HepG2 (cell line): Measurements from ENCODE around the gene BCAS1. TPM values are rescaled to one million over a fixed set of nuclear protein-coding genes. Genes with fewer than 3 reads are reported as not detected.

Experiments
- CHD4 ChIP-seq: fragments of 200-600 bp; sonication (generic); IDR thresholded peaks from 2 replicates; pipeline ENCODE4 v1.7.0; 2017; ENCODE audit warnings: mild to moderate bottlenecking, low read length, borderline replicate concordance
- ELF4 ChIP-seq: sonication (generic); formaldehyde crosslinking; IDR thresholded peaks from 2 replicates; pipeline ENCODE4 v1.5.0; 2020; ENCODE audit warnings: missing genetic modification reagents, mild to moderate bottlenecking, moderate library complexity, borderline replicate concordance
- HOXA5 ChIP-seq: sonication (generic); formaldehyde crosslinking; IDR thresholded peaks from 2 replicates; pipeline ENCODE4 v1.4.0; 2020; ENCODE audit warnings: missing genetic modification reagents
- NAIF1 ChIP-seq: sonication (generic); formaldehyde crosslinking; IDR thresholded peaks from 2 replicates; pipeline ENCODE4 v1.5.0; 2020; ENCODE audit warnings: mild to moderate bottlenecking, missing genetic modification reagents, borderline replicate concordance
- NR2F1 ChIP-seq, 2 experiments: fragments of 450-650 bp in 1 of 2; formaldehyde crosslinking in 1 of 2; IDR thresholded peaks; 2 replicates each; pipeline versions ENCODE4 v1.5.0 to v1.6.1; 2016 to 2020; ENCODE audit warnings: mild to moderate bottlenecking in 1 of 2, missing compliant biosample characterization in 1 of 2, missing genetic modification reagents in 1 of 2, moderate library complexity in 1 of 2
- WIZ ChIP-seq: sonication (generic); formaldehyde crosslinking; IDR thresholded peaks from 2 replicates; pipeline ENCODE4 v1.5.1; 2020; ENCODE audit warnings: mild to moderate bottlenecking, missing genetic modification reagents
- ZFP82 ChIP-seq: sonication (generic); formaldehyde crosslinking; IDR thresholded peaks from 2 replicates; pipeline ENCODE4 v1.5.1; 2020; ENCODE audit warnings: mild to moderate bottlenecking, missing genetic modification reagents, borderline replicate concordance
- polyA plus RNA-seq, 8 experiments: library from polyadenylated mRNA; depleted of rRNA in 3 of 8; stranded (reverse) in 7 of 8; unstranded in 1 of 8; fragments of >200 nt; fragmentation: Illumina TruSeq in 4 of 8; extraction: Trizol in 4 of 8; gene quantifications; 2 replicates each; pipeline versions ENCODE4 v1.2.1 to v1.2.3, GENCODE V29; 2011 to 2016; ENCODE audit warnings: low read depth in 4 of 8, missing spikeins in 1 of 8, mixed read lengths in 1 of 8; ENCODE audit not compliant: insufficient read depth in 1 of 8
- total RNA-seq, 5 experiments: library from RNA; depleted of rRNA; stranded (reverse); fragments of >200 nt; fragmentation: Illumina TruSeq; extraction: Trizol; gene quantifications; 2 replicates each; pipeline ENCODE4 v1.2.3, GENCODE V29; 2016; ENCODE audit warnings: low read depth in 1 of 5
- TF ChIP-seq, protein P1 (sequence below): sonication (generic); formaldehyde crosslinking; IDR thresholded peaks from 2 replicates; pipeline ENCODE4 v1.4.0; 2020; ENCODE audit warnings: missing genetic modification reagents
- TF ChIP-seq, protein P2 (sequence below): fragments of 450-650 bp; IDR thresholded peaks from 2 replicates; pipeline ENCODE4 v1.6.1; 2017; ENCODE audit warnings: mild to moderate bottlenecking
- TF ChIP-seq, protein P3 (sequence below): sonication (generic); formaldehyde crosslinking; IDR thresholded peaks from 2 replicates; pipeline ENCODE4 v1.4.0; 2020; ENCODE audit warnings: mild to moderate bottlenecking, missing genetic modification reagents
- TF ChIP-seq, protein P4 (sequence below): sonication (generic); formaldehyde crosslinking; IDR thresholded peaks from 2 replicates; pipeline ENCODE4 v1.4.0; 2020; ENCODE audit warnings: missing genetic modification reagents; ENCODE audit errors: not compliant biosample characterization
- TF ChIP-seq, protein P5 (sequence below): sonication (generic); formaldehyde crosslinking; IDR thresholded peaks from 2 replicates; pipeline ENCODE4 v1.5.0; 2020; ENCODE audit warnings: mild to moderate bottlenecking, missing genetic modification reagents
- TF ChIP-seq, protein P6 (sequence below): fragments of 450-650 bp; IDR thresholded peaks from 2 replicates; pipeline ENCODE4 v1.6.1; 2017
- TF ChIP-seq, protein P7 (sequence below): sonication (generic); formaldehyde crosslinking; IDR thresholded peaks from 2 replicates; pipeline ENCODE4 v1.4.0; 2020; ENCODE audit warnings: missing genetic modification reagents

Gene BCAS1
- total and polyA plus RNA-seq, 2 of the 13 experiments (the other 11 are each of a cell fraction or from before 2014, with no cell fraction given): 0.55 to 0.91 TPM

DNA sequence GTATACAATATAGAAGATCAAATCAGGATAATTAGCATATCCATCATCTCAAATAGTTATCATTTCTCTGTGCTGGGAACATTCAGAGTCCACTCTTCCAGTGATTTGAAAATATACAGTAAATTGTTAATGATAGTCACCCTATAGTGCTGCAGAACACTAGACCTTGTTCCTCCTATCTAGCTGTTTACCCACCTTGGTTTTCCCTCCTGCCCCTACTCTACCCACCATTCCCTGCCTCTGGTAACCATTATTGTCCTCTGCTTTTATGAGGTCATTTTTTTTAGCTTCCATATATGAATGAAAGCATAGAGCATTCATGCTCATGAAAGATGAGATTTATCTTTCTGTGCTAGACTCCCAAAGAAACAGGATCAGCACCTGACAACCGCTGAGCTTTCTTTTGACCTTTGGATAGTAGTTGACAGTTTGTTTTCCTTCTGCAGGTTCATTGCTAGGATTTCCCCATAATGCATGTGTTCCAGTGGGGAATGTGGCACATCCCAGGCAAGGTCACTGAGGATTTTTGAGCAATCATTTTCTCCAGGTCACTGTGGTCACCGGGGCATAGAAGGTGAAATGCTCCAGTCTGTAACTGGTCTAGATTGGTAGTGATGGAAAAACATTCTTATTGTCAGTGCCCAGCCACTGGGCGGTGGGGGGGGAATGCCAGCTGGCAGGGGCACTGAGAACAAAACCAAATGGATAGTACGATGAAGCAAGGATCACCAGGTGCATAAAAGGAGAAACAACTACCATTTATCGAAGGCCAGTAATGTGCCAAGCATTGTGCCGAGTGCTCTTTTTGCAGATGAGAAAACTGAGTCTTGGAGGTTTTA lies 33.6 kb upstream of the BCAS1 start (continued):
- TF ChIP-seq, protein P1, sequence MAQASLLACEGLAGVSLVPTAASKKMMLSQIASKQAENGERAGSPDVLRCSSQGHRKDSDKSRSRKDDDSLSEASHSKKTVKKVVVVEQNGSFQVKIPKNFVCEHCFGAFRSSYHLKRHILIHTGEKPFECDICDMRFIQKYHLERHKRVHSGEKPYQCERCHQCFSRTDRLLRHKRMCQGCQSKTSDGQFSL: peak; percentile 97
- TF ChIP-seq ELF4 (no peak), HOXA5 (CRISPR knock-in tag) (peak; percentile 96), ZFP82 (peak; percentile 84; the same call in 1 of the 2 replicates), CHD4 (peak; percentile 99; the same call in 1 of the 2 replicates), WIZ (peak; percentile 82; the same call in 1 of the 2 replicates), NR2F1 (CRISPR knock-in tag; IDR thresholded peaks at IDR 0.05) (peak; percentile 100), NAIF1 (CRISPR knock-in tag) (no peak)
- TF ChIP-seq, protein P2, sequence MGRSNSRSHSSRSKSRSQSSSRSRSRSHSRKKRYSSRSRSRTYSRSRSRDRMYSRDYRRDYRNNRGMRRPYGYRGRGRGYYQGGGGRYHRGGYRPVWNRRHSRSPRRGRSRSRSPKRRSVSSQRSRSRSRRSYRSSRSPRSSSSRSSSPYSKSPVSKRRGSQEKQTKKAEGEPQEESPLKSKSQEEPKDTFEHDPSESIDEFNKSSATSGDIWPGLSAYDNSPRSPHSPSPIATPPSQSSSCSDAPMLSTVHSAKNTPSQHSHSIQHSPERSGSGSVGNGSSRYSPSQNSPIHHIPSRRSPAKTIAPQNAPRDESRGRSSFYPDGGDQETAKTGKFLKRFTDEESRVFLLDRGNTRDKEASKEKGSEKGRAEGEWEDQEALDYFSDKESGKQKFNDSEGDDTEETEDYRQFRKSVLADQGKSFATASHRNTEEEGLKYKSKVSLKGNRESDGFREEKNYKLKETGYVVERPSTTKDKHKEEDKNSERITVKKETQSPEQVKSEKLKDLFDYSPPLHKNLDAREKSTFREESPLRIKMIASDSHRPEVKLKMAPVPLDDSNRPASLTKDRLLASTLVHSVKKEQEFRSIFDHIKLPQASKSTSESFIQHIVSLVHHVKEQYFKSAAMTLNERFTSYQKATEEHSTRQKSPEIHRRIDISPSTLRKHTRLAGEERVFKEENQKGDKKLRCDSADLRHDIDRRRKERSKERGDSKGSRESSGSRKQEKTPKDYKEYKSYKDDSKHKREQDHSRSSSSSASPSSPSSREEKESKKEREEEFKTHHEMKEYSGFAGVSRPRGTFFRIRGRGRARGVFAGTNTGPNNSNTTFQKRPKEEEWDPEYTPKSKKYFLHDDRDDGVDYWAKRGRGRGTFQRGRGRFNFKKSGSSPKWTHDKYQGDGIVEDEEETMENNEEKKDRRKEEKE: no peak
- TF ChIP-seq, protein P3, sequence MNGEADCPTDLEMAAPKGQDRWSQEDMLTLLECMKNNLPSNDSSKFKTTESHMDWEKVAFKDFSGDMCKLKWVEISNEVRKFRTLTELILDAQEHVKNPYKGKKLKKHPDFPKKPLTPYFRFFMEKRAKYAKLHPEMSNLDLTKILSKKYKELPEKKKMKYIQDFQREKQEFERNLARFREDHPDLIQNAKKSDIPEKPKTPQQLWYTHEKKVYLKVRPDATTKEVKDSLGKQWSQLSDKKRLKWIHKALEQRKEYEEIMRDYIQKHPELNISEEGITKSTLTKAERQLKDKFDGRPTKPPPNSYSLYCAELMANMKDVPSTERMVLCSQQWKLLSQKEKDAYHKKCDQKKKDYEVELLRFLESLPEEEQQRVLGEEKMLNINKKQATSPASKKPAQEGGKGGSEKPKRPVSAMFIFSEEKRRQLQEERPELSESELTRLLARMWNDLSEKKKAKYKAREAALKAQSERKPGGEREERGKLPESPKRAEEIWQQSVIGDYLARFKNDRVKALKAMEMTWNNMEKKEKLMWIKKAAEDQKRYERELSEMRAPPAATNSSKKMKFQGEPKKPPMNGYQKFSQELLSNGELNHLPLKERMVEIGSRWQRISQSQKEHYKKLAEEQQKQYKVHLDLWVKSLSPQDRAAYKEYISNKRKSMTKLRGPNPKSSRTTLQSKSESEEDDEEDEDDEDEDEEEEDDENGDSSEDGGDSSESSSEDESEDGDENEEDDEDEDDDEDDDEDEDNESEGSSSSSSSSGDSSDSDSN (CRISPR knock-in tag): peak; percentile 60
- TF ChIP-seq, protein P4, sequence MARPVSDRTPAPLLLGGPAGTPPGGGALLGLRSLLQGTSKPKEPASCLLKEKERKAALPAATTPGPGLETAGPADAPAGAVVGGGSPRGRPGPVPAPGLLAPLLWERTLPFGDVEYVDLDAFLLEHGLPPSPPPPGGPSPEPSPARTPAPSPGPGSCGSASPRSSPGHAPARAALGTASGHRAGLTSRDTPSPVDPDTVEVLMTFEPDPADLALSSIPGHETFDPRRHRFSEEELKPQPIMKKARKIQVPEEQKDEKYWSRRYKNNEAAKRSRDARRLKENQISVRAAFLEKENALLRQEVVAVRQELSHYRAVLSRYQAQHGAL (CRISPR knock-in tag): no peak
- TF ChIP-seq, protein P5, sequence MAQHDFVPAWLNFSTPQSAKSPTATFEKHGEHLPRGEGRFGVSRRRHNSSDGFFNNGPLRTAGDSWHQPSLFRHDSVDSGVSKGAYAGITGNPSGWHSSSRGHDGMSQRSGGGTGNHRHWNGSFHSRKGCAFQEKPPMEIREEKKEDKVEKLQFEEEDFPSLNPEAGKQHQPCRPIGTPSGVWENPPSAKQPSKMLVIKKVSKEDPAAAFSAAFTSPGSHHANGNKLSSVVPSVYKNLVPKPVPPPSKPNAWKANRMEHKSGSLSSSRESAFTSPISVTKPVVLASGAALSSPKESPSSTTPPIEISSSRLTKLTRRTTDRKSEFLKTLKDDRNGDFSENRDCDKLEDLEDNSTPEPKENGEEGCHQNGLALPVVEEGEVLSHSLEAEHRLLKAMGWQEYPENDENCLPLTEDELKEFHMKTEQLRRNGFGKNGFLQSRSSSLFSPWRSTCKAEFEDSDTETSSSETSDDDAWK (CRISPR knock-in tag): no peak
- TF ChIP-seq, protein P6, sequence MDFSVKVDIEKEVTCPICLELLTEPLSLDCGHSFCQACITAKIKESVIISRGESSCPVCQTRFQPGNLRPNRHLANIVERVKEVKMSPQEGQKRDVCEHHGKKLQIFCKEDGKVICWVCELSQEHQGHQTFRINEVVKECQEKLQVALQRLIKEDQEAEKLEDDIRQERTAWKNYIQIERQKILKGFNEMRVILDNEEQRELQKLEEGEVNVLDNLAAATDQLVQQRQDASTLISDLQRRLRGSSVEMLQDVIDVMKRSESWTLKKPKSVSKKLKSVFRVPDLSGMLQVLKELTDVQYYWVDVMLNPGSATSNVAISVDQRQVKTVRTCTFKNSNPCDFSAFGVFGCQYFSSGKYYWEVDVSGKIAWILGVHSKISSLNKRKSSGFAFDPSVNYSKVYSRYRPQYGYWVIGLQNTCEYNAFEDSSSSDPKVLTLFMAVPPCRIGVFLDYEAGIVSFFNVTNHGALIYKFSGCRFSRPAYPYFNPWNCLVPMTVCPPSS: no peak
- TF ChIP-seq, protein P7, sequence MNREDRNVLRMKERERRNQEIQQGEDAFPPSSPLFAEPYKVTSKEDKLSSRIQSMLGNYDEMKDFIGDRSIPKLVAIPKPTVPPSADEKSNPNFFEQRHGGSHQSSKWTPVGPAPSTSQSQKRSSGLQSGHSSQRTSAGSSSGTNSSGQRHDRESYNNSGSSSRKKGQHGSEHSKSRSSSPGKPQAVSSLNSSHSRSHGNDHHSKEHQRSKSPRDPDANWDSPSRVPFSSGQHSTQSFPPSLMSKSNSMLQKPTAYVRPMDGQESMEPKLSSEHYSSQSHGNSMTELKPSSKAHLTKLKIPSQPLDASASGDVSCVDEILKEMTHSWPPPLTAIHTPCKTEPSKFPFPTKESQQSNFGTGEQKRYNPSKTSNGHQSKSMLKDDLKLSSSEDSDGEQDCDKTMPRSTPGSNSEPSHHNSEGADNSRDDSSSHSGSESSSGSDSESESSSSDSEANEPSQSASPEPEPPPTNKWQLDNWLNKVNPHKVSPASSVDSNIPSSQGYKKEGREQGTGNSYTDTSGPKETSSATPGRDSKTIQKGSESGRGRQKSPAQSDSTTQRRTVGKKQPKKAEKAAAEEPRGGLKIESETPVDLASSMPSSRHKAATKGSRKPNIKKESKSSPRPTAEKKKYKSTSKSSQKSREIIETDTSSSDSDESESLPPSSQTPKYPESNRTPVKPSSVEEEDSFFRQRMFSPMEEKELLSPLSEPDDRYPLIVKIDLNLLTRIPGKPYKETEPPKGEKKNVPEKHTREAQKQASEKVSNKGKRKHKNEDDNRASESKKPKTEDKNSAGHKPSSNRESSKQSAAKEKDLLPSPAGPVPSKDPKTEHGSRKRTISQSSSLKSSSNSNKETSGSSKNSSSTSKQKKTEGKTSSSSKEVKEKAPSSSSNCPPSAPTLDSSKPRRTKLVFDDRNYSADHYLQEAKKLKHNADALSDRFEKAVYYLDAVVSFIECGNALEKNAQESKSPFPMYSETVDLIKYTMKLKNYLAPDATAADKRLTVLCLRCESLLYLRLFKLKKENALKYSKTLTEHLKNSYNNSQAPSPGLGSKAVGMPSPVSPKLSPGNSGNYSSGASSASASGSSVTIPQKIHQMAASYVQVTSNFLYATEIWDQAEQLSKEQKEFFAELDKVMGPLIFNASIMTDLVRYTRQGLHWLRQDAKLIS: peak; percentile 88
